Hepatocyte (in vitro differentiated cells): ENCODE results near the gene LAPTM5.

Experiments used
- CTCF ChIP-seq: fragments of 200-600 bp; sonication (generic); IDR thresholded peaks from 2 replicates; pipeline ENCODE4 v1.5.1; 2016; ENCODE audit warnings: antibody characterized with exemption, mild to moderate bottlenecking; ENCODE audit not compliant: poor library complexity
- EZH2phosphoT487 ChIP-seq: fragments of 200-600 bp; sonication (generic); IDR thresholded peaks from one replicate; pipeline ENCODE4 v1.6.1; 2018; ENCODE audit warnings: antibody characterized with exemption, mild to moderate bottlenecking, low read depth, moderate library complexity; ENCODE audit not compliant: unreplicated experiment, severe bottlenecking

DNA sequence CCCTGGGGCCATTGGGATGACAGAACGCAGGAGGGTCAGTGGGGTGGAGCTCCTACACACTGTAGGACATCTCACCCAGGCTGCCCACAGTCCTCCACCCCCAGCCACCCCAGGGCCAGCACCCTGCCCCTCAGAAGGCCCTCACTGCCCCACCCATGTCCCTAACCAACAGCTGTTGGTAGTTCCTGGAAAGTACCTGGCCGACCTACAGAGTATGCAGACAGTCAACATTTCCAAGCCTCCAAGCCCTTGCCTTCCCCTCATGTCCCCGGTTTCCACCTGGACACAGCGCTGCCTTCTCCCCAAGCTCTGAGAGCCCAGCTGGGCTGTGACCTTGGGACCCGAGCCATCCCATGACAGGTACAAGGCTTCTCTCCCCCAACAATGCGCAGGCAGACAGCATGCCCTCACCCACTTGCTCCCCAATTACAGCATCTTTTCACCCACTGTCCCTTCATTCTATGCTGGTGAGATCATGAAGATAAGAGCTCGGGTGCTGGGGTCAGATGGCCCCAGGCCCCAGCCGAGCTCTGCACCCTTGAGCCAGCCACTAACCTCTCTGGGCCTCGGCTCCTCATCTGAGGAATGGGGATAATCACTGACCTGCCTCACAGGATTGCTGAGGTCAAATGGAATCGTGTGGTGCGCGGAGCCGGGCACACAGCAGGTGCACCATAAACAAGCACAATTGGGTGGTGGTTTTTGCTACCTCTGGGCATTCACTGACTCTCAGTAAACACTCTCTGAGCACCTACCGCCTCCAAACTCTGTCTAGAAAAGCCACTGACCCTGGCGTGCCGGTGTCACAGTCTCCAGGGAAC is 11.2 kb downstream of the LAPTM5 start:
- TF ChIP-seq CTCF = no peak
- TF ChIP-seq EZH2phosphoT487 = no peak
